ENCODE data around the gene TMEM270. TPM values are rescaled to one million over a fixed set of nuclear protein-coding genes. Genes with fewer than 3 reads are reported as not detected.
"Not testable (repeated sequence)": the region's sequence is repeated elsewhere in the genome, so short reads cannot be mapped to it uniquely, and the experiment has no call there.

Gene TMEM270
- total RNA-seq, 1 experiment from 2014 or later: not detected

GRCh38 chr7:73832806-73833205 is 28.2 kb upstream of the TMEM270 start:
- Mint-ChIP-seq H3K36me3 (ENCODE audit: insufficient read depth, unreplicated experiment) (peaks cover 48% of the 10 kb centered on the region), H3K4me3 (ENCODE audit: unreplicated experiment) (peak overlapping the region; percentile 75), H3K27me3 (ENCODE audit: insufficient read depth, unreplicated experiment) (no peaks in the 10 kb centered on the region), H3K9me3 (ENCODE audit: unreplicated experiment) (no peaks in the 10 kb centered on the region), H3K4me1 (ENCODE audit: low read depth, unreplicated experiment) (peaks cover 39% of the 10 kb centered on the region), H3K27ac (ENCODE audit: unreplicated experiment) (peak overlapping the region; percentile 98)
- CTCF ChIA-PET: interaction anchor here (0.7 kb wide), 1 partner anchor 95 kb away, joined by 3 read pairs; no protein-coding TSS in a partner anchor
- no peak for TF ChIP-seq CTCF (IDR thresholded peaks at IDR 0.05; ENCODE audit: insufficient read depth in 1 of 2, low read depth in 1 of 2, low read length in 1 of 2, severe bottlenecking in 1 of 2, unreplicated experiment in 1 of 2)
- no peak for DNase-seq
- no TSS peak for BruUV-seq (replicated peaks)
- intact Hi-C loops (cut with micrococcal nuclease; ENCODE audit: unreplicated experiment): loop anchor here (1.0 kb wide), 1 partner anchor 90 kb away; no protein-coding TSS in a partner anchor
- Histone ChIP-seq H3K4me3 (ENCODE audit: low read depth, low read length) (peak overlapping the region; percentile 82), H3K27me3 (replicated peaks; ENCODE audit: control insufficient read depth, insufficient read depth, low read length) (no peaks in the 10 kb centered on the region), H3K4me1 (peaks cover 27% of the 10 kb centered on the region), H3K9me3 (no peaks in the 10 kb centered on the region), H3K36me3 (ENCODE audit: control insufficient read depth, insufficient read depth, low read length) (peaks cover 9% of the 10 kb centered on the region)
- POLR2A ChIA-PET: interaction anchor here (0.6 to 6.0 kb wide), 10 partner anchors 10 to 306 kb away, joined by 3 to 127 read pairs (median 6); partner anchors contain the start of genes ABHD11 and METTL27

- Mint-ChIP-seq H3K27me3 (ENCODE audit: insufficient read depth, unreplicated experiment) (no peaks in the 10 kb centered on the region), H3K4me1 (ENCODE audit: low read depth, unreplicated experiment) (peaks cover 33% of the 10 kb centered on the region), H3K4me3 (ENCODE audit: unreplicated experiment) (peak overlapping the region; percentile 75), H3K36me3 (ENCODE audit: insufficient read depth, unreplicated experiment) (peaks cover 48% of the 10 kb centered on the region), H3K27ac (ENCODE audit: unreplicated experiment) (peak overlapping the region; percentile 98), H3K9me3 (ENCODE audit: unreplicated experiment) (no peaks in the 10 kb centered on the region)
- TF ChIP-seq CTCF (IDR thresholded peaks at IDR 0.05; ENCODE audit: insufficient read depth in 1 of 2, low read depth in 1 of 2, low read length in 1 of 2, severe bottlenecking in 1 of 2, unreplicated experiment in 1 of 2): no peak
- intact Hi-C loops (cut with micrococcal nuclease; ENCODE audit: unreplicated experiment): no loop called here
- DNase-seq: peak; percentile 83 to 93
- CTCF ChIA-PET: interaction anchor here (0.7 kb wide), 1 partner anchor 95 kb away, joined by 3 read pairs; no protein-coding TSS in a partner anchor
- Histone ChIP-seq H3K27me3 (replicated peaks; ENCODE audit: control insufficient read depth, insufficient read depth, low read length) (no peaks in the 10 kb centered on the region), H3K36me3 (ENCODE audit: control insufficient read depth, insufficient read depth, low read length) (peaks cover 9% of the 10 kb centered on the region), H3K9me3 (no peaks in the 10 kb centered on the region), H3K4me1 (peaks cover 27% of the 10 kb centered on the region), H3K4me3 (ENCODE audit: low read depth, low read length) (peak overlapping the region; percentile 82)
- no TSS peak for BruUV-seq (replicated peaks)
- POLR2A ChIA-PET: interaction anchor here (0.6 to 6.0 kb wide), 8 partner anchors 9 to 187 kb away, joined by 3 to 127 read pairs (median 5); partner anchors contain the start of genes ABHD11 and METTL27
Measured at GRCh38 chr7:73833251-73833919, 27.6 kb upstream of the TMEM270 start.

- Mint-ChIP-seq H3K9me3 (ENCODE audit: unreplicated experiment) (no peaks in the 10 kb centered on the region), H3K27ac (ENCODE audit: unreplicated experiment) (no peak overlapping the region), H3K4me3 (ENCODE audit: unreplicated experiment) (no peak overlapping the region), H3K36me3 (ENCODE audit: insufficient read depth, unreplicated experiment) (peaks cover 48% of the 10 kb centered on the region), H3K27me3 (ENCODE audit: insufficient read depth, unreplicated experiment) (no peaks in the 10 kb centered on the region), H3K4me1 (ENCODE audit: low read depth, unreplicated experiment) (peaks cover 21% of the 10 kb centered on the region)
- intact Hi-C loops (cut with micrococcal nuclease; ENCODE audit: unreplicated experiment): no loop called here
- H3K4me3 ChIP-seq (ENCODE audit: low read depth, low read length): no peak overlapping the region
- ChIA-PET POLR2A (interaction anchor here (0.5 to 6.0 kb wide), 3 partner anchors 18 to 93 kb away, joined by 4 to 127 read pairs (median 7); partner anchors contain the start of gene ABHD11), CTCF (no interaction called here)
- H3K9me3 ChIP-seq: no peaks in the 10 kb centered on the region
- DNase-seq: no peak
- no peaks in the 10 kb centered on the region for H3K27me3 ChIP-seq (replicated peaks; ENCODE audit: control insufficient read depth, insufficient read depth, low read length)
- H3K36me3 ChIP-seq (ENCODE audit: control insufficient read depth, insufficient read depth, low read length): peaks cover 9% of the 10 kb centered on the region
- BruUV-seq (replicated peaks): no TSS peak
- H3K4me1 ChIP-seq: peaks cover 15% of the 10 kb centered on the region
- TF ChIP-seq CTCF (IDR thresholded peaks at IDR 0.05; ENCODE audit: insufficient read depth in 1 of 2, low read depth in 1 of 2, low read length in 1 of 2, severe bottlenecking in 1 of 2, unreplicated experiment in 1 of 2): no peak
Measured at GRCh38 chr7:73834626-73835191, 26.2 kb upstream of the TMEM270 start.

GRCh38 chr7:73837167-73837566 is 23.8 kb upstream of the TMEM270 start:
- peaks cover 13% of the 10 kb centered on the region for H3K4me1 ChIP-seq
- H3K27me3 ChIP-seq (replicated peaks; ENCODE audit: control insufficient read depth, insufficient read depth, low read length); intact Hi-C loops (cut with micrococcal nuclease; ENCODE audit: unreplicated experiment); H3K27ac Mint-ChIP-seq (ENCODE audit: unreplicated experiment); H3K36me3 ChIP-seq (ENCODE audit: control insufficient read depth, insufficient read depth, low read length); POLR2A ChIA-PET; DNase-seq; H3K4me3 ChIP-seq (ENCODE audit: low read depth, low read length); BruUV-seq (replicated peaks); CTCF ChIA-PET; H3K9me3 Mint-ChIP-seq (ENCODE audit: unreplicated experiment); H3K4me3 Mint-ChIP-seq (ENCODE audit: unreplicated experiment); H3K27me3 Mint-ChIP-seq (ENCODE audit: insufficient read depth, unreplicated experiment); H3K9me3 ChIP-seq: not testable (repeated sequence)
- peaks cover 31% of the 10 kb centered on the region for H3K36me3 Mint-ChIP-seq (ENCODE audit: insufficient read depth, unreplicated experiment)
- H3K4me1 Mint-ChIP-seq (ENCODE audit: low read depth, unreplicated experiment): peaks cover 11% of the 10 kb centered on the region

All from Caco-2 (cell line).